NCI-H2227 treated with DMSO at 0.1 percent for 48 hours (cell line): ENCODE measurements around the gene ZNF821.
"Not testable (repeated sequence)": the region's sequence is repeated elsewhere in the genome, so short reads cannot be mapped to it uniquely, and the experiment has no call there.

Source experiments
- DNase-seq: peaks from one replicate; lab custom pipeline; 2025; lab: John Stamatoyannopoulos, UW

Gene ZNF821

GRCh38 chr16:71883849-71884638, at the start of gene ZNF821:
TSS of gene ZNF821 (minus strand) at chr16:71884182. CDS start at chr16:71879946, 4,236 bp downstream.
- peak; percentile 78 for DNase-seq

- no peak for DNase-seq
Measured at GRCh38 chr16:71933017-71933416, 49.0 kb upstream of the ZNF821 start.

GRCh38 chr16:71931599-71931998, 47.6 kb upstream of the ZNF821 start:
- no peak for DNase-seq

GRCh38 chr16:71931001-71931400, 47.0 kb upstream of the ZNF821 start:
- no peak for DNase-seq

GRCh38 chr16:71930013-71930563, 46.1 kb upstream of the ZNF821 start:
- no peak for DNase-seq

- DNase-seq, result no peak
Measured at GRCh38 chr16:71929048-71929447, 45.1 kb upstream of the ZNF821 start.

- no peak for DNase-seq
Measured at GRCh38 chr16:71927787-71928186, 43.8 kb upstream of the ZNF821 start.

- DNase-seq, result no peak
Measured at GRCh38 chr16:71927383-71927782, 43.4 kb upstream of the ZNF821 start.

GRCh38 chr16:71924710-71925109, 40.7 kb upstream of the ZNF821 start:
- no peak for DNase-seq

- DNase-seq, result no peak
Measured at GRCh38 chr16:71923941-71924690, 40.1 kb upstream of the ZNF821 start.

GRCh38 chr16:71920658-71921057, 36.7 kb upstream of the ZNF821 start:
- DNase-seq, result no peak

GRCh38 chr16:71919035-71919434, 35.1 kb upstream of the ZNF821 start:
- DNase-seq, result no peak

GRCh38 chr16:71917900-71918299, 33.9 kb upstream of the ZNF821 start:
- no peak for DNase-seq

GRCh38 chr16:71916397-71916920, 32.5 kb upstream of the ZNF821 start:
- no peak for DNase-seq

- no peak for DNase-seq
Measured at GRCh38 chr16:71915350-71915749, 31.4 kb upstream of the ZNF821 start.

GRCh38 chr16:71914802-71915201, 30.8 kb upstream of the ZNF821 start:
- no peak for DNase-seq

- DNase-seq, result no peak
Measured at GRCh38 chr16:71912534-71913275, 28.7 kb upstream of the ZNF821 start.

- no peak for DNase-seq
Measured at GRCh38 chr16:71911121-71911520, 27.1 kb upstream of the ZNF821 start.

- DNase-seq, result not testable (repeated sequence)
Measured at GRCh38 chr16:71905765-71906164, 21.8 kb upstream of the ZNF821 start.

GRCh38 chr16:71904239-71904638, 20.3 kb upstream of the ZNF821 start:
- no peak for DNase-seq

GRCh38 chr16:71903608-71904007, 19.6 kb upstream of the ZNF821 start:
- no peak for DNase-seq
